ENCODE results near the gene DNAAF8. TPM values are rescaled to one million over a fixed set of nuclear protein-coding genes. Genes with fewer than 3 reads are reported as not detected.

DNAAF8 gene
- total and polyA plus RNA-seq, 2 of the 4 experiments (the other 2 are of a cell fraction), result 0.54 to 1.7 TPM

GRCh38 chr16:4776141-4776705 lies 41.9 kb downstream of the DNAAF8 start:
- no peak overlapping the region for H3K9ac ChIP-seq (ENCODE audit: low read depth, low read length)
- no peak overlapping the region for H2BK15ac ChIP-seq (ENCODE audit: low read depth, low read length)
- dilution Hi-C loops (cut with HindIII; ENCODE audit: low sequenced_read_pairs, unreplicated experiment) (no loop called here), in situ Hi-C loops (cut with MboI; ENCODE audit: low sequenced_read_pairs) (no loop called here), intact Hi-C loops (cut with micrococcal nuclease) (no loop called here)
- no peaks in the 10 kb centered on the region for H3K79me1 ChIP-seq (ENCODE audit: low read depth in 1 of 2, low read length in 2 of 2)
- no peaks in the 10 kb centered on the region for H3K9me1 ChIP-seq (ENCODE audit: insufficient read depth, low read length)
- H3K14ac ChIP-seq (replicated peaks; ENCODE audit: low read depth, low read length), result no peak overlapping the region
- no peak overlapping the region for H2AK5ac ChIP-seq (ENCODE audit: low read depth, low read length)
- WGBS, 2 experiments (ENCODE audit: extremely low coverage in 2 of 2, insufficient read length in 1 of 2), result no CpG with 5 or more reads among the region's 2 CpGs
- H4K5ac ChIP-seq (ENCODE audit: low read depth, low read length), result no peak overlapping the region
- no peak overlapping the region for H3K27ac ChIP-seq (ENCODE audit: insufficient read depth, low read length)
- no peak overlapping the region for H2BK5ac ChIP-seq (ENCODE audit: low read depth, low read length, poor library complexity, severe bottlenecking)
- H4K8ac ChIP-seq (ENCODE audit: low read depth in 2 of 2, low read length in 2 of 2), result no peak overlapping the region
- no TSS peak for BruUV-seq (replicated peaks)
- H3K4ac ChIP-seq (ENCODE audit: low read depth, low read length), result no peak overlapping the region
- no peak overlapping the region for H4K91ac ChIP-seq (ENCODE audit: insufficient read depth, low read depth, low read length)
- H3K4me1 ChIP-seq (ENCODE audit: control insufficient read depth, insufficient read depth, low read length), result no peaks in the 10 kb centered on the region
- no peak overlapping the region for H2AFZ ChIP-seq (replicated peaks; ENCODE audit: low read length, poor library complexity)
- ATAC-seq (ENCODE audit: low read depth), result no peak
- DNase-seq, result no peak
- H3K4me3 ChIP-seq (ENCODE audit: insufficient read depth, low read depth, low read length), result no peak overlapping the region
- ChIA-PET CTCF (no interaction called here), POLR2A (ENCODE audit: unreplicated experiment) (no interaction called here)
- no peaks in the 10 kb centered on the region for H4K20me1 ChIP-seq (ENCODE audit: insufficient read depth, low read length)
- no peak for TF ChIP-seq CTCF (conservative IDR thresholded peaks at IDR 0.05; ENCODE audit: low read depth, low read length)
- no peak for TF ChIP-seq NFE2L2 (IDR thresholded peaks at IDR 0.05; ENCODE audit: low read depth, low read length)
- no peak for TF ChIP-seq ELK1 (IDR thresholded peaks at IDR 0.05; ENCODE audit: borderline replicate concordance, low read depth, low read length)
- TF ChIP-seq SMC3 (IDR thresholded peaks at IDR 0.05; ENCODE audit: low read depth, low read length), result no peak
- no peak for TF ChIP-seq RFX5 (IDR thresholded peaks at IDR 0.05; ENCODE audit: low read depth, low read length)
- no peak for TF ChIP-seq MAFK (IDR thresholded peaks at IDR 0.05; ENCODE audit: low read depth, low read length)
- TF ChIP-seq BHLHE40 (IDR thresholded peaks at IDR 0.05; ENCODE audit: low read depth, low read length), result no peak
- no peak for TF ChIP-seq USF2 (IDR thresholded peaks at IDR 0.05; ENCODE audit: low read depth, low read length)
- TF ChIP-seq RAD21 (IDR thresholded peaks at IDR 0.05; ENCODE audit: low read length), result no peak
- TF ChIP-seq CHD1 (IDR thresholded peaks at IDR 0.05; ENCODE audit: low read depth, low read length), result no peak
- TF ChIP-seq MAZ (IDR thresholded peaks at IDR 0.05; ENCODE audit: borderline replicate concordance, low read depth, low read length), result no peak
- TF ChIP-seq POLR2A (IDR thresholded peaks at IDR 0.05; ENCODE audit: low read depth, low read length), result no peak
- TF ChIP-seq MXI1 (IDR thresholded peaks at IDR 0.05; ENCODE audit: borderline replicate concordance, low read depth, low read length), result no peak
- no peak for TF ChIP-seq CEBPB (IDR thresholded peaks at IDR 0.05; ENCODE audit: low read depth, low read length)
- TF ChIP-seq FOS (IDR thresholded peaks at IDR 0.05; ENCODE audit: low read depth, low read length), result no peak
- TF ChIP-seq RCOR1 (IDR thresholded peaks at IDR 0.05; ENCODE audit: insufficient replicate concordance, low read length), result no peak
- H3K18ac ChIP-seq (ENCODE audit: low read depth, low read length), result no peak overlapping the region
- H3K9me3 ChIP-seq (ENCODE audit: control insufficient read depth, insufficient read depth, low read length), result no peaks in the 10 kb centered on the region
- 0 out of 2 replicates have a peak, but pooled peaks cover 2% of the 10 kb centered on the region for H3K27me3 ChIP-seq (ENCODE audit: control insufficient read depth, insufficient read depth, low read length)
- H2BK120ac ChIP-seq (ENCODE audit: low read depth, low read length), result no peak overlapping the region
- no peak overlapping the region for H3K56ac ChIP-seq (ENCODE audit: extremely low read depth, insufficient read depth, low read length)
- H3K4me2 ChIP-seq (ENCODE audit: low read depth, low read length), result no peak overlapping the region
- H2AK9ac ChIP-seq (replicated peaks; ENCODE audit: low read depth, low read length, poor library complexity), result no peak overlapping the region
- H3K23ac ChIP-seq (ENCODE audit: low read depth, low read length), result no peak overlapping the region
- H2BK20ac ChIP-seq (ENCODE audit: low read depth, low read length), result no peak overlapping the region
- H3K36me3 ChIP-seq (ENCODE audit: control insufficient read depth, insufficient read depth, low read length), result no peaks in the 10 kb centered on the region

All from IMR-90 (cell line).